Measurements from ENCODE around the gene RANBP9. TPM values are rescaled to one million over a fixed set of nuclear protein-coding genes. Genes with fewer than 3 reads are reported as not detected.

Gene RANBP9
- total and polyA plus RNA-seq, 4 donors = 16.6 to 50.4 (median 25.5) TPM

DNA sequence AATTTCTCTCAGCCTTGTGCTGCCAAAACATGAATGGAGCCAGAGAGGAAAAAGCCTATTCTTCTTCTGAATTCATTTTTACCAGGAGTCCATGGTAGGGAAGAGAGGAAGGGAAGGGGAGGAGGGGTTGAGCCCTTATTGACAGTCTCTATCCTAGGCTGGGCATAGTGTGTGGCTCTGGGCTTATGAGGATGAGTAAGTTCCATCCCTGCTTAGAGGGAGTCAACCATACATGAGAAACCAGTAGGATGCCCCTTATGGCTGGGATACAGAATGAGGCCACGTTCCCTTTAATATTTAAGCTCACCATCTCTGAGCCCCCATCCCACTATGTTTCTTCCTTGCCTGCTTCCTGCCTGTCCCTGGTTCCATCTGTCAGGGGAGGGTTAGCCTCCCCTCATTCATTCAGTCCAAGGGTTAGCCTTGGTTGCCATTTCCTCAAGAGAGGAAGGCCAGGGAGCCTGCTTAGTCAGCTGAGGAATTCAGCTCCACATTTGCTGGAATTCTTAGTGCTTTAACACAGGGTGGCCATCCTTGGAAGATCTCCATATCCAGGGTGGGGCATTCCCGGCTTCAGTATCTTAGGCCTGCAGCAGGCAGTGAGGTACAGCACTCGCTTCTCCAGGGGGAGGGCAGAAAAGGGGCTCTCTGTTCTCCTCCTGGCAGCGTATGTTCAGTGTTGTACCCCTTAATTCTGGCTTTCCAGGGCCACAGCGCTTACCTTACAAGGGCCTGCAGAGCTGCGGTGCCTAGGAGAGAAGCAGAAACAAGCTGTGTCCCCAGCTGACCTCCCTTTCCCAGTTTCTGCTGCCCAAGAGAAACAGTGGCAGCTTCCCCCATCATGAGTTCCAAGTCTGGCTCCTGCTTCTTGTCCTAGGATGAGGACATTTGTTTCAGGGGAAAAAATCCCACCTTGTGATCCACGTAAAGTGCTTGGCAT is 124.8 kb downstream of the RANBP9 start:
- H3K9ac ChIP-seq (ENCODE audit: insufficient read depth in 1 of 2, low read length in 2 of 2) = no peak overlapping the region
- no peaks in the 10 kb centered on the region for H3K4me1 ChIP-seq (ENCODE audit: control insufficient read depth in 5 of 5, insufficient read depth in 5 of 5, low read length in 5 of 5)
- H3K27me3 ChIP-seq (ENCODE audit: control insufficient read depth in 3 of 3, insufficient read depth in 3 of 3, low read length in 2 of 3) = no peaks in the 10 kb centered on the region
- ATAC-seq (ENCODE audit: insufficient read depth, low FRiP score) (no peak), DNase-seq (no peak)
- H3K36me3 ChIP-seq (ENCODE audit: control insufficient read depth in 4 of 4, insufficient read depth in 4 of 4, low read length in 4 of 4) = peaks cover 2 to 20% (median 5%) of the 10 kb centered on the region in 4 donors
- no peaks in the 10 kb centered on the region for H3K9me3 ChIP-seq (ENCODE audit: control insufficient read depth in 4 of 4, insufficient read depth in 3 of 4, low read length in 3 of 4)
- TF ChIP-seq, protein P1, sequence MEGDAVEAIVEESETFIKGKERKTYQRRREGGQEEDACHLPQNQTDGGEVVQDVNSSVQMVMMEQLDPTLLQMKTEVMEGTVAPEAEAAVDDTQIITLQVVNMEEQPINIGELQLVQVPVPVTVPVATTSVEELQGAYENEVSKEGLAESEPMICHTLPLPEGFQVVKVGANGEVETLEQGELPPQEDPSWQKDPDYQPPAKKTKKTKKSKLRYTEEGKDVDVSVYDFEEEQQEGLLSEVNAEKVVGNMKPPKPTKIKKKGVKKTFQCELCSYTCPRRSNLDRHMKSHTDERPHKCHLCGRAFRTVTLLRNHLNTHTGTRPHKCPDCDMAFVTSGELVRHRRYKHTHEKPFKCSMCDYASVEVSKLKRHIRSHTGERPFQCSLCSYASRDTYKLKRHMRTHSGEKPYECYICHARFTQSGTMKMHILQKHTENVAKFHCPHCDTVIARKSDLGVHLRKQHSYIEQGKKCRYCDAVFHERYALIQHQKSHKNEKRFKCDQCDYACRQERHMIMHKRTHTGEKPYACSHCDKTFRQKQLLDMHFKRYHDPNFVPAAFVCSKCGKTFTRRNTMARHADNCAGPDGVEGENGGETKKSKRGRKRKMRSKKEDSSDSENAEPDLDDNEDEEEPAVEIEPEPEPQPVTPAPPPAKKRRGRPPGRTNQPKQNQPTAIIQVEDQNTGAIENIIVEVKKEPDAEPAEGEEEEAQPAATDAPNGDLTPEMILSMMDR (IDR thresholded peaks at IDR 0.05; ENCODE audit: control extremely low read depth, extremely low read depth) = no peak
- no peak overlapping the region for H3K27ac ChIP-seq (ENCODE audit: low read depth in 1 of 2, low read length in 1 of 2)
- WGBS, 2 donors = 97 to 98% methylated on average over 7 of the region's 7 CpGs
- H3K4me3 ChIP-seq = no peak overlapping the region

DNA sequence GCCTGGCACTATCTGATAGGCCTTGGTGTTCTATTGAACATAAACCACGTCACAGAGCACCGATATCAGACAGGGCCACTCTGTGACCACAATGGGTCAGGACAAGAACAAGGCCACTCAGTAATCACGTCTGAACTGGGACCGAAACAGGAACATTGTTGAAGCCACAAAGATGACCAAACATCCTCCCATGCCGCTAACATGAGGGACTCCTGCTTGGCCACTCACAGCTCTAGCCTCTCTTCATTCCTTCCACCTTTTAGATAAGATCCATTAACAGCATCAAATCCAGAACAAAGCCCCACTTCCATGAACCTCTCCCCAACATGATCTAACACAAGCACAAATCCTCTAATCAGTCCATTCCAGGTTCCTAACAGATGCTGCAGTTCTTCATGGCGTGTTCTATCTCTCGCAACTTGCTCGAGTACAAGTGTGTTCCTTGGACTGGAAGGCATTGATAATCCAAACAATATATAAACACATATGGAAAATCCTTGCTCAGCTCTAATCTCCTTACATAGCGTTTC is 129.9 kb downstream of the RANBP9 start:
- Histone ChIP-seq H3K4me1 (ENCODE audit: control insufficient read depth in 5 of 5, insufficient read depth in 5 of 5, low read length in 5 of 5) (peaks cover 0 to 3% (median 0%) of the 10 kb centered on the region in 5 donors), H3K9ac (ENCODE audit: insufficient read depth in 1 of 2, low read length in 2 of 2) (no peak overlapping the region), H3K27ac (ENCODE audit: low read depth in 1 of 2, low read length in 1 of 2) (no peak overlapping the region), H3K9me3 (ENCODE audit: control insufficient read depth in 4 of 4, insufficient read depth in 3 of 4, low read length in 3 of 4) (no peaks in the 10 kb centered on the region), H3K27me3 (ENCODE audit: control insufficient read depth in 3 of 3, insufficient read depth in 3 of 3, low read length in 2 of 3) (no peaks in the 10 kb centered on the region), H3K36me3 (ENCODE audit: control insufficient read depth in 4 of 4, insufficient read depth in 4 of 4, low read length in 4 of 4) (peaks cover 0 to 11% (median 5%) of the 10 kb centered on the region in 4 donors), H3K4me3 (no peak overlapping the region)
- no peak for ATAC-seq (ENCODE audit: insufficient read depth, low FRiP score)
- 55 to 82% methylated on average over 9 of the region's 9 CpGs for WGBS, 2 donors
- TF ChIP-seq, protein P1 (IDR thresholded peaks at IDR 0.05; ENCODE audit: control extremely low read depth, extremely low read depth) = no peak
- no peak for DNase-seq

DNA sequence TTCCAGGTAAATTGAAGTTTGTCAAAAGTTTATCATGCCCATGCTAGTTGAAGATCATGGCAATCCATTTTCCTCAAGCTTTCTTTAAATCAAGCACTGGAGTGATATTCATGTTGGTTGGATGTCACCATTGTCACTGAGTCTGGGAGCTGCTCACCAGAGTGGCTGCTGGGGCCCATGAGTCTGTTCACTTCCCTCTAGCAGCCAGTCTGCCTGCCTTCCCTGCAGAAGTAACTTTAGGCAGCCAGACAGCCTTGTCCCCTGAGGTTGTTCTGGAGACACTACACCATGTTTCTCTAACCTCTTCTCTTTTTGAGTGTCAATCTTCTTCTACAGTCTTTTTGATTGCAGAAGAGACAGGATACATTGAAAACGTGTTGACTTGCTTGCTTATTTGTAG is 131.7 kb downstream of the RANBP9 start:
- 36 to 63% methylated on average over 1 of the region's 1 CpG for WGBS, 2 donors

More for the DNA sequence above, 131.7 kb downstream of the RANBP9 start:
- ATAC-seq (ENCODE audit: insufficient read depth, low FRiP score) (no peak), DNase-seq (no peak)
- Histone ChIP-seq H3K27ac (ENCODE audit: low read depth in 1 of 2, low read length in 1 of 2) (no peak overlapping the region), H3K36me3 (ENCODE audit: control insufficient read depth in 4 of 4, insufficient read depth in 4 of 4, low read length in 4 of 4) (peaks cover 0 to 9% (median 5%) of the 10 kb centered on the region in 4 donors), H3K27me3 (ENCODE audit: control insufficient read depth in 3 of 3, insufficient read depth in 3 of 3, low read length in 2 of 3) (no peaks in the 10 kb centered on the region), H3K4me1 (ENCODE audit: control insufficient read depth in 5 of 5, insufficient read depth in 5 of 5, low read length in 5 of 5) (peaks cover 0 to 3% (median 0%) of the 10 kb centered on the region in 5 donors), H3K4me3 (no peak overlapping the region), H3K9ac (ENCODE audit: insufficient read depth in 1 of 2, low read length in 2 of 2) (no peak overlapping the region), H3K9me3 (ENCODE audit: control insufficient read depth in 4 of 4, insufficient read depth in 3 of 4, low read length in 3 of 4) (no peaks in the 10 kb centered on the region)
- TF ChIP-seq, protein P1 (IDR thresholded peaks at IDR 0.05; ENCODE audit: control extremely low read depth, extremely low read depth) = no peak

Measured in lung (tissue), 12 donors.